Measurements from ENCODE around the gene OSCP1. TPM values are rescaled to one million over a fixed set of nuclear protein-coding genes. Genes with fewer than 3 reads are reported as not detected.

Gene OSCP1
- total and polyA plus RNA-seq, 3 experiments from 2014 or later = 2.0 to 2.7 TPM; not detected in 1

DNA sequence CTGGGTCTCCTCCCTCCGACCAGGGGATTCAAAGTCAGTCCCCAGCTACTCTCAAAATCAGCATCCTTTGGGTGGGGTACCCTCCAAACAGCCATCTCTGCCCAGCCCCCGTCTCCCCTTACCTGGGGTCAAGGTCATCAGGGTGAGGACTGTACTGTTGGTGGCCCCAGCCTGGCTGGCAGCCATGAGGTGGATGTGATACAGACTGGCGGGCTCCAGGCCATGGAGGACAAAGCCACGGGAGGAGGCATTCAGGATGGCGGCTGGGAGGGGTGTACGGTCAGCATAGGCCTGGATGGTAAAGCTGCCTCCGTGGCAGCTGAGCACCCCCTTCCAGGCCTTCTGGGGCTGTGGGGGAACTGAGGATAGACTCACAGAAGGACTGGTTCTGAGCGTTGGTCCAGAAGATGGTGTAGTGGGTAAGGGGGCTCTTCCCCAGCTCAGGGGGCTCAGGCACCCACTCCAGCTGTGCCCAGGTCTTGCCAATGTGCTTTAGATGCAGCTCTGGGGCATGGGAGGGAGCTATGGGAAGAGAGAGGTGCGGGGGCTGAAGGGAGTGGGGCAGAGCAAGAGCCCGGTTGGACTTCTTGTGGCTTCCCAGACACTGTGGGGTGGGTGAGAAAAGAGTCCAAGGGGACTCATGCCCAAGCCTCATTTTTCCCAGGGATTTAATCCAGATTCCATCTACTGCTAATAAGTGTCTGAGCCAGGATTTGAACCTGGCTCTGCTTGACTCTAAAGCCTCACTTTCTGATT, 17.6 kb upstream of the OSCP1 start:
- ChIA-PET POLR2A (no interaction called here), CTCF (no interaction called here)
- DNase-seq = no peak
- Mint-ChIP-seq H3K4me3 (no peak overlapping the region), H3K27ac (no peak overlapping the region), H3K4me1 (peaks cover 21 to 23% (median 22%) of the 10 kb centered on the region in 3 donors), H3K9me3 (no peaks in the 10 kb centered on the region), H3K27me3 (no peaks in the 10 kb centered on the region), H3K36me3 (peaks cover 0 to 8% (median 0%) of the 10 kb centered on the region in 3 donors)
- Histone ChIP-seq H3K27ac (ENCODE audit: low read depth, low read length) (no peak overlapping the region), H3K36me3 (ENCODE audit: insufficient read depth, low read length) (no peaks in the 10 kb centered on the region), H3K27me3 (ENCODE audit: insufficient read depth, low read length, poor library complexity, severe bottlenecking) (no peaks in the 10 kb centered on the region), H3K9me3 (ENCODE audit: low read length) (no peaks in the 10 kb centered on the region), H3K4me3 (ENCODE audit: low read length) (no peak overlapping the region), H3K4me1 (ENCODE audit: insufficient read depth, low read length) (peaks cover 14% of the 10 kb centered on the region)

DNA sequence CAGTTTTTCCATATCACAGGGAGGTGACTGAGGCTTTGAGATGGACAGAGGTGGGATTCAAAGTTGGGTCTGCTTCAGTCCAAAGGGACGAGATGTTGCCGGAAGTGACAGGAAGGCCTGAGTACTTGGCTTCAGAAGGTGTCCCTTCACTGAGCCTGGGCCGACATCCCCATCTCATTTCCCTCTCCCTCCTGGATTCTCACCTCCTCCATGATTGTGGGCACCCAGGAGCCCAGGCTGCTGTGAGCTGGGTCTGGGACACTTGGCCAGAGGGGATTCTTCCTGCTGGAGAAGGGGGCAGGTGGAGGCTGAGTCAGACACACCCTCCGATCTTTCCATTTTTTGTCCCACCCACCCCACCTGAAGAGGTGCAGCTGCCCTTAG, 16.8 kb upstream of the OSCP1 start:
- H3K36me3 ChIP-seq (ENCODE audit: insufficient read depth, low read length) = peaks cover 3% of the 10 kb centered on the region
- no peak overlapping the region for H3K4me3 Mint-ChIP-seq
- H3K4me1 ChIP-seq (ENCODE audit: insufficient read depth, low read length) = peaks cover 14% of the 10 kb centered on the region
- H3K27ac Mint-ChIP-seq = no peak overlapping the region
- H3K4me1 Mint-ChIP-seq = peaks cover 24 to 28% (median 28%) of the 10 kb centered on the region in 3 donors
- H3K9me3 ChIP-seq (ENCODE audit: low read length) = no peaks in the 10 kb centered on the region
- POLR2A ChIA-PET = no interaction called here
- H3K27me3 Mint-ChIP-seq = no peaks in the 10 kb centered on the region
- H3K9me3 Mint-ChIP-seq = no peaks in the 10 kb centered on the region
- no peak for DNase-seq
- no peak overlapping the region for H3K4me3 ChIP-seq (ENCODE audit: low read length)
- H3K27ac ChIP-seq (ENCODE audit: low read depth, low read length) = no peak overlapping the region
- H3K36me3 Mint-ChIP-seq = peaks cover 0 to 13% (median 0%) of the 10 kb centered on the region in 3 donors
- CTCF ChIA-PET = no interaction called here
- no peaks in the 10 kb centered on the region for H3K27me3 ChIP-seq (ENCODE audit: insufficient read depth, low read length, poor library complexity, severe bottlenecking)

DNA sequence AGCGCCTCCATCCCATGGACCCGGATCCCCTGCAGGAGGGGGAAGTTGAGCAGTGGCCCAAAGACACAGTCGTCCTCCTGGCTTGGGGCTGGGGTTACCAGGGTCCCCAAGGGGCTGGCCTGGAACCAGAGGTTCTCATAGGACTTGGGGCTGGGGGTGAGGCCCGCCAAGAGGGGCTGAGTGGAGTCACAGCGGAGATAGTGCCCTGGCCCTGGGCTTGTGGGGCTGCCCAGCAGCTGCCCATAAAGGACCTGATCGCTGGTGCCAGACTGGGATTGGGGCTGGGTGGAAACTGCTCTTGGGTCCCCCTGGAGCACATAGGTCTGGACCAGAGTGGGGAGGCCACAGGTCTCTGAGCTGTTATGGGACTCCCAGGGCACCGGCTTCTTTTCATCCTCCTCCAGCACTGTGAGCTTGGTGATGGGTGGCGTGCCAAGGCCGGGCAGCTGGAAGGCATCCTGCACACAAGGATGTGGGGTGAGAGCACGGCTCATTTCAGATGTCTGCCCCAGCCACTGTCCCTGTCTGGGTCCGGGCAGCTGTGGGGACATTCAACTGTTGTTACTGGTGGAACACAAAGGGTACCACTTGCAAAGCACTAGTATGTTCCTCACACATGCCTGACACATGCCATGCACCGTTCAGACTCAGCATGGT, 16.2 kb upstream of the OSCP1 start:
- Histone ChIP-seq H3K4me1 (ENCODE audit: insufficient read depth, low read length) (peaks cover 14% of the 10 kb centered on the region), H3K27me3 (ENCODE audit: insufficient read depth, low read length, poor library complexity, severe bottlenecking) (no peaks in the 10 kb centered on the region), H3K27ac (ENCODE audit: low read depth, low read length) (no peak overlapping the region), H3K4me3 (ENCODE audit: low read length) (no peak overlapping the region), H3K36me3 (ENCODE audit: insufficient read depth, low read length) (peaks cover 8% of the 10 kb centered on the region), H3K9me3 (ENCODE audit: low read length) (no peaks in the 10 kb centered on the region)
- peaks cover 24 to 29% (median 28%) of the 10 kb centered on the region in 3 donors for H3K4me1 Mint-ChIP-seq
- peak overlapping the region in 1 of 8 donors; percentile 29 for H3K27ac Mint-ChIP-seq
- no peak overlapping the region for H3K4me3 Mint-ChIP-seq
- H3K27me3 Mint-ChIP-seq = no peaks in the 10 kb centered on the region
- ChIA-PET POLR2A (no interaction called here), CTCF (no interaction called here)
- no peaks in the 10 kb centered on the region for H3K9me3 Mint-ChIP-seq
- peaks cover 0 to 16% (median 0%) of the 10 kb centered on the region in 3 donors for H3K36me3 Mint-ChIP-seq
- DNase-seq = no peak

DNA sequence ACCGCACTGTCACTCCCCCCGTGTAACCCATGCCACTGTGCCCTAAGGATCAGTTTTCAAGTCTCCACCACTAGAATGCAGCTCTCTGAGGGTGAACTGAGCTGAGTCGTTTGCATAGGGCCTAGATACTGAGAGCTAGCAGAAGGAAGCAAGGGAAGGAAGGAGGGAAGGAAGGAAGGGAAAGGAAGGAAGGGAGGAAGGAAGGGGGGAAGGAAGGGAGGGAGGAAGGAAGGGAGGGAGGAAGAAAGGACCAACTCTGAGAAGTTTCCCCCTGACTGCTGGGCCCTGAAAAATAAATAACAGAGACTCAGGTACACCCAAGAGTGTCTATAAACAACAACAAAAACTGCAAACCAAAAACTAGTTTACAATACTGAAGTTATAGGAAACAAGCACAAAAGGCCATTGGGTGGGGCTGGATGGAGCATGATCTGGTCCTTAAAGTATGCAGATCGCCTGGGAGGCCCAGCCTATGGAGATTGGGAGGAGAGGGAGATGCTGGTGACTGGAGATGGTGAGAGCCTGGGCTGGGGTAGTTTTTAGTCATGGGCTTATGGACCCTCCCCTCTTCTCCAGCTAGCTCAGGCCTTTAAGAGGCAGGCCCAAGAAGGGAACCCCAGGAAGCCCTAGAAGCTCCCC, 15.6 kb upstream of the OSCP1 start:
- H3K27ac Mint-ChIP-seq = peak overlapping the region in 5 of 8 donors; percentile 61 to 97 (median 71)
- POLR2A ChIA-PET = no interaction called here
- no peak for DNase-seq
- peaks cover 14% of the 10 kb centered on the region for H3K36me3 ChIP-seq (ENCODE audit: insufficient read depth, low read length)
- H3K9me3 Mint-ChIP-seq = no peaks in the 10 kb centered on the region
- H3K4me1 ChIP-seq (ENCODE audit: insufficient read depth, low read length) = peaks cover 14% of the 10 kb centered on the region
- peak overlapping the region in 3 of 7 donors; percentile 32 to 92 (median 70) for H3K4me3 Mint-ChIP-seq
- H3K27ac ChIP-seq (ENCODE audit: low read depth, low read length) = no peak overlapping the region
- CTCF ChIA-PET = no interaction called here
- H3K4me3 ChIP-seq (ENCODE audit: low read length) = no peak overlapping the region
- no peaks in the 10 kb centered on the region for H3K9me3 ChIP-seq (ENCODE audit: low read length)
- H3K27me3 ChIP-seq (ENCODE audit: insufficient read depth, low read length, poor library complexity, severe bottlenecking) = no peaks in the 10 kb centered on the region
- peaks cover 3 to 23% (median 4%) of the 10 kb centered on the region in 3 donors for H3K36me3 Mint-ChIP-seq
- peaks cover 27 to 34% (median 31%) of the 10 kb centered on the region in 3 donors for H3K4me1 Mint-ChIP-seq
- H3K27me3 Mint-ChIP-seq = no peaks in the 10 kb centered on the region

DNA sequence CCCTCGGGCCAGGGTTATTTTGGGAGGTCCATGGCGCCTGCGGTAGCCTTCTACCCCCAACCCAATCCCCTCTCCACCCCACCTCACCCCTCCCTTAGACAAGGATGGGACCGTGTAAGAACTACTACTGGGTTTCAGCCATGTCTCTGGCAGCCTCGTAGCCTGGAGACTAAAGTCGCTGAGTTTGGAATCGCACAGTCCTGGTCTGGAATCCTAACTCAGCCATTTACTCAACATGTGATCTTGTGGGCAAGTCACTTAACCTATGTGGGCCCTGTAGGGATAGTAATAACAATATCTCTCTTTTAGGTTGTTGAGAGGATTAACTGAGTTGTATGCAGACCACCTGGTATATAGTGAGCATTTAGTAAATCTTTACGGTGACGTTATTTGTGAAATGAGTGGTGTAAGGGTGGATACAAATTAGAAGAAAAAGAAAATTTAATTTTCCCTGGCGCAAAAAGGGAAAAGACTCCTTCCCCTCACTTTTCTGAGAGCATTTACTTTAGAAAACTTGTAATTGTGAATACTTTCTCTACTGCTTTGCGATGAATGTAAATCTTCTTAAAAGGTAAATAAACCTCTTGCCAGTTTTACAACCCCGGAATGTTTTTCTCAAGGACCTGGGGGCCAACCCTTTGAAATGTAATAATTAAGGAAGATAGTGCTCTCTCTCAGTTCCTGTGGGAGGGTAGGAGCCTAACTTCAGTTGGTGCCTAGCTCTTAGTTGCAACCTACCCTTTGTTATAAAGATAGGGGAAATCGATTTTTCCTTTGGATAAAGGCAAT, 14.5 kb upstream of the OSCP1 start:
- CTCF ChIA-PET = interaction anchor here (1.4 kb wide), 1 partner anchor 9 kb away, joined by 4 read pairs; no protein-coding TSS in a partner anchor
- H3K27ac ChIP-seq (ENCODE audit: low read depth, low read length) = peak overlapping the region; percentile 91
- no peaks in the 10 kb centered on the region for H3K27me3 ChIP-seq (ENCODE audit: insufficient read depth, low read length, poor library complexity, severe bottlenecking)
- POLR2A ChIA-PET = interaction anchor here (0.7 to 1.8 kb wide), 3 partner anchors 14 to 78 kb away, joined by 3 to 6 read pairs (median 5); partner anchors contain the start of gene OSCP1
- no peaks in the 10 kb centered on the region for H3K9me3 ChIP-seq (ENCODE audit: low read length)
- Mint-ChIP-seq H3K4me1 (peaks cover 27 to 35% (median 31%) of the 10 kb centered on the region in 3 donors), H3K27ac (peak overlapping the region; percentile 91 to 98 (median 97)), H3K9me3 (no peaks in the 10 kb centered on the region), H3K4me3 (peak overlapping the region; percentile 92 to 99 (median 98)), H3K27me3 (no peaks in the 10 kb centered on the region), H3K36me3 (peaks cover 4 to 32% (median 7%) of the 10 kb centered on the region in 3 donors)
- peak overlapping the region; percentile 94 for H3K4me3 ChIP-seq (ENCODE audit: low read length)
- H3K36me3 ChIP-seq (ENCODE audit: insufficient read depth, low read length) = peaks cover 21% of the 10 kb centered on the region
- H3K4me1 ChIP-seq (ENCODE audit: insufficient read depth, low read length) = peaks cover 14% of the 10 kb centered on the region
- peak in 1 of 5 donors; percentile 6 for DNase-seq

DNA sequence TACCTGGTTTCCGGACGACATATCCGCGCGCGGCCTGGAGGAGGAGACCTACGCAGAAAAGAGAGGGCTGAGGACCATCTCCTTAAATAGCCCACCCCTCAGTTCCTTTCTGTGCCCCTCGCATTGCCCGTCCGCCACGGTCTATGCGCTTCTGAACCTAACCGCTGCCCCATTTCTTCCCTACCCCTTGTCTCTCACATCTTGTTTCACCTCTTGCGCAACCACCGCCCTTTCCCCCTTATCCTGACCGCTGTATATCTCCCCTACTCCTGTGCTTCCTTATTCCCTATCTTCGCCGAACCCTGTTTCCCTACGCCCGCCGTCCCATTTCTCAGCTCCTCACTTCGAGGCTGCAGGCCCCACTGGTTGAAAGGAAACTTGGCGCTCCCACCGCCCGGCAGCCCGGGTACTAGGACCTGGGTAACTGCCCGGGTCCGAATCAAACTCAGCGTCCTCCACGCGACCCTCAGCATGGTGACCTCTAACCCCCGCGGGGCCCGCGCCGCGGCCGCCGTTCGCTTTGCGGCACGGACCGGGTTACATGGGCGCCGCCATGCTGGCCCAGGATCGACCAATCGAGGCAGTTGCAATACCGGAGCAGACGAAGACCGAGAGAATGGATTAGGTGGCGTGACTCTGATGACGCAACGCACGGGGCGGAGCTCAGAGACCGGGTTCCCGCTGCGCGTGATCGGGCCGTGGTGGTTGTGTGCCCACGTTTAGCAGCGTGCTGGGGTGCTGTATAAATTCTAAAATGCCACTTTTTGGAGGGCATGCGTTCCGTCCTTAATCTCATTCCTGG, 13.8 kb upstream of the OSCP1 start, which contains the start of gene MRPS15:
Gene MRPS15, minus strand, starts transcription at position 582 of the 802 bp plus-strand sequence. Its CDS starts 109 bp downstream, at position 473.
- Histone ChIP-seq H3K4me1 (ENCODE audit: insufficient read depth, low read length) (peaks cover 15% of the 10 kb centered on the region), H3K4me3 (ENCODE audit: low read length) (peak within 1 kb of the TSS; percentile 94), H3K27ac (ENCODE audit: low read depth, low read length) (peak within 1 kb of the TSS; percentile 91), H3K27me3 (ENCODE audit: insufficient read depth, low read length, poor library complexity, severe bottlenecking) (no peaks in the 10 kb centered on the region), H3K9me3 (ENCODE audit: low read length) (no peaks in the 10 kb centered on the region), H3K36me3 (ENCODE audit: insufficient read depth, low read length) (peaks cover 21% of the 10 kb centered on the region)
- Mint-ChIP-seq H3K4me1 (peaks cover 27 to 35% (median 31%) of the 10 kb centered on the region in 3 donors), H3K36me3 (peaks cover 4 to 40% (median 9%) of the 10 kb centered on the region in 3 donors), H3K27ac (peak within 1 kb of the TSS; percentile 91 to 98 (median 97)), H3K27me3 (no peaks in the 10 kb centered on the region), H3K4me3 (peak within 1 kb of the TSS; percentile 92 to 99 (median 98)), H3K9me3 (no peaks in the 10 kb centered on the region)
- ChIA-PET CTCF (interaction anchor here (1.4 kb wide), 1 partner anchor 9 kb away, joined by 4 read pairs; no protein-coding TSS in a partner anchor), POLR2A (interaction anchor here (0.7 to 1.8 kb wide), 3 partner anchors 14 to 78 kb away, joined by 3 to 6 read pairs (median 5); partner anchors contain the start of gene OSCP1)
- DNase-seq = peak; percentile 88 to 95 (median 89)

DNA sequence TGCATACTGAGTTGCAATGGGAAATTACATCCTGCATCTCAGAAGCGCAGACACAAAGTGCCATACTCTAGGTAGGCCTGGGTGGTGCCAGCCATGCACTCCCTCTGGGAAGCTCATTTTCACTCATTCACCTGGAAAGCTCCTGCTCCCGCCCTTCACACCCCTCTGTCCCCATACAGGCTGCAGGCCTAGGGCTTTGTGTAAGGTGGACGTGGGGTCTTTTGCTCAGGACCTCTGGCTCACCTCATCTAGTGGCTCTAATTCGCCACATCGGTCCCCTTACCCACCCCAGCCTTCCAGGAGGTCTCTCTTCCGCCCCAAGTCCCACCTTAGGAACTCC, 13.2 kb upstream of the OSCP1 start:
- no peak for DNase-seq
- ChIA-PET CTCF (interaction anchor here (1.4 kb wide), 1 partner anchor 8 kb away, joined by 4 read pairs; no protein-coding TSS in a partner anchor), POLR2A (interaction anchor here (1.8 kb wide), 1 partner anchor 77 kb away, joined by 6 read pairs; no protein-coding TSS in a partner anchor)
- Mint-ChIP-seq H3K27ac (peak overlapping the region; percentile 91 to 98 (median 97)), H3K4me3 (peak overlapping the region; percentile 92 to 99 (median 98)), H3K27me3 (no peaks in the 10 kb centered on the region), H3K4me1 (peaks cover 30 to 40% (median 36%) of the 10 kb centered on the region in 3 donors), H3K9me3 (no peaks in the 10 kb centered on the region), H3K36me3 (peaks cover 4 to 45% (median 9%) of the 10 kb centered on the region in 3 donors)
- Histone ChIP-seq H3K9me3 (ENCODE audit: low read length) (no peaks in the 10 kb centered on the region), H3K4me3 (ENCODE audit: low read length) (peak overlapping the region; percentile 94), H3K27ac (ENCODE audit: low read depth, low read length) (peak overlapping the region; percentile 91), H3K4me1 (ENCODE audit: insufficient read depth, low read length) (peaks cover 21% of the 10 kb centered on the region), H3K36me3 (ENCODE audit: insufficient read depth, low read length) (peaks cover 26% of the 10 kb centered on the region), H3K27me3 (ENCODE audit: insufficient read depth, low read length, poor library complexity, severe bottlenecking) (no peaks in the 10 kb centered on the region)

Data from CD8-positive, alpha-beta memory T cell (primary cell).